Measurements from ENCODE around the gene COL6A5.

Gene COL6A5

DNA sequence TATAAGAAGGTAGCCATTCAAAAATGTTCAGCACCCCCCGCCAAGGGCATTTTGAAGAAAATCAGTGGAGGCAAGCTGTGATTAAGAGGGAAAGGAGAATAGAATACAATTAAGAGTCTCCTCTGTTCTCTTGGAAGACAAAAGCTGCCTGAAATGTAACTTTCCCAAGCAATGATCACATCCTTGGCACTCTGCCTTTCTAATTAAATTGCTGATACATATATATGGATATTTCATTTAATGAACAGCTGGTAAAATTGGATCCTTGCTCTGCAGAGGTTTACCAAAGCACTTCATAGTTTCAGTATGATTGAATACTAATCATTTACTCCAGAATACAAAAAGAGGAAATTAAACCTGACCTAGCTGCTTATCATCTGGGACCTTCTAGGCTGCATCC is 182.0 kb downstream of the COL6A5 start:
- H3K4me3 ChIP-seq (ENCODE audit: insufficient read depth, low read depth, low read length): no peak overlapping the region
- 79 to 83% methylated on average over 1 of the region's 1 CpG for WGBS, 2 experiments
- no peaks in the 10 kb centered on the region for H3K36me3 ChIP-seq (ENCODE audit: control insufficient read depth, insufficient read depth, low read length)
- no peaks in the 10 kb centered on the region for H3K9me3 ChIP-seq (ENCODE audit: control insufficient read depth, low read length)
- no peaks in the 10 kb centered on the region for H3K27me3 ChIP-seq (ENCODE audit: control insufficient read depth, insufficient read depth, low read length, poor library complexity, severe bottlenecking)
- no peaks in the 10 kb centered on the region for H3K4me1 ChIP-seq (ENCODE audit: control insufficient read depth, insufficient read depth, low read length)
- no peak overlapping the region for H3K27ac ChIP-seq (ENCODE audit: insufficient read depth, low read depth, low read length, poor library complexity, severe bottlenecking)

DNA sequence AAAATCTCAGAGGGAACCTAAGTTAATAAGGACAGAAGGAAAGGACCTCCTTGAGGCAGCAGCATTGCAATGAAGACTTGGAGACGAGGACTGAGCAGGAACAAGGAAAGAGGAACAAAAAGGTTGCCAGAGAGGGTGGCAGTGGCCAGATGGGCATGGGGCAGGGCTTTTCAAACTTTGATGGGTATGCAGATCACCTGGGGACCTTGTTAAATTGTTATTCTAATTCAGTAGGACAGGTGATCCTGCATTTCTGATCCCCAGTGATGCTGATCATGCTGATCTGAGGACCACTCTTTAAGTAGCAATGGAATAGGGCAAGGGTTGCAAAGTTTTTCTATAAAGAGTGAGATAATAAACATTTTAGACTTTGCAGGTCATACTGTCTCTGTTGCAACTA is 182.6 kb downstream of the COL6A5 start:
- H3K4me1 ChIP-seq (ENCODE audit: control insufficient read depth, insufficient read depth, low read length): no peaks in the 10 kb centered on the region
- no peaks in the 10 kb centered on the region for H3K36me3 ChIP-seq (ENCODE audit: control insufficient read depth, insufficient read depth, low read length)
- WGBS, 2 experiments: 85 to 90% methylated on average over 1 of the region's 1 CpG
- H3K4me3 ChIP-seq (ENCODE audit: insufficient read depth, low read depth, low read length): no peak overlapping the region
- no peak overlapping the region for H3K27ac ChIP-seq (ENCODE audit: insufficient read depth, low read depth, low read length, poor library complexity, severe bottlenecking)
- no peaks in the 10 kb centered on the region for H3K9me3 ChIP-seq (ENCODE audit: control insufficient read depth, low read length)
- H3K27me3 ChIP-seq (ENCODE audit: control insufficient read depth, insufficient read depth, low read length, poor library complexity, severe bottlenecking): no peaks in the 10 kb centered on the region

DNA sequence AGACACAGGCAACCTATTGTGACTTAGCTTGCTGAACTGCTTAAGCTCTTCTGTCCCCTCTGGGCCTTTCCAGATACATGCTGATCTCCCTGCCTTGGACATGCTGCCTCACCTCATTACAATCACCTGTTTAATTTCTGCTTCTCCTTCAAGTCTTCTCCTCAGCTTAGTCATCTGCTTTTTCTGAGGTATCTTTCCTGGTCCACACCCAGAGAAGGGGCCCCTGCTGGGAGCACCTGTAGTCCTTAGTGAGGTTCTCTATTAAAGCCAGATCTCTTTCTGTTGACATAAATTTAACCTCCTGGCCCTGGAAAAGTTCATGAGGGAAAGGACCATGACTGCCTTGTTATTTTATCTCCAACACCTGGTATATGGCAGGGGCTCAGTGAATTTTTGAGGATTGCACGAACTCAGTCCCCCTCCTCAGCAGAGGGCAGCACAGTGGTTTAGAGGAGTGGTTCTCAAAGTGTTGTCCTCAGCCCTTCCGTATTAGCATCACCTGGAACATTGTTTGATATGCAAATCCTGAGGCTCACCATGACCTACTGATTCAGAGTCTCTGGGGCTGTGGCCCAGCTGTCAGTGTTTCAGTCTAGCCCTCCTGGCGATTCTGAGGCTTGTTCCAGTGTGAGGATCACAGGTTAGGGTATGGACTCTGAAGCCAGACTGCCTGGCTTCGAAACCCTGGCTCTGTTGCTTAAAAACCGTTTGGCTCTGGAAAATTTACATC is 184.2 kb downstream of the COL6A5 start:
- Histone ChIP-seq H3K4me3 (ENCODE audit: insufficient read depth, low read depth, low read length) (no peak overlapping the region), H3K27me3 (ENCODE audit: control insufficient read depth, insufficient read depth, low read length, poor library complexity, severe bottlenecking) (no peaks in the 10 kb centered on the region), H3K4me1 (ENCODE audit: control insufficient read depth, insufficient read depth, low read length) (no peaks in the 10 kb centered on the region), H3K9me3 (ENCODE audit: control insufficient read depth, low read length) (no peaks in the 10 kb centered on the region), H3K36me3 (ENCODE audit: control insufficient read depth, insufficient read depth, low read length) (no peaks in the 10 kb centered on the region), H3K27ac (ENCODE audit: insufficient read depth, low read depth, low read length, poor library complexity, severe bottlenecking) (no peak overlapping the region)
- 47 to 54% methylated on average over 5 of the region's 5 CpGs for WGBS, 2 experiments

DNA sequence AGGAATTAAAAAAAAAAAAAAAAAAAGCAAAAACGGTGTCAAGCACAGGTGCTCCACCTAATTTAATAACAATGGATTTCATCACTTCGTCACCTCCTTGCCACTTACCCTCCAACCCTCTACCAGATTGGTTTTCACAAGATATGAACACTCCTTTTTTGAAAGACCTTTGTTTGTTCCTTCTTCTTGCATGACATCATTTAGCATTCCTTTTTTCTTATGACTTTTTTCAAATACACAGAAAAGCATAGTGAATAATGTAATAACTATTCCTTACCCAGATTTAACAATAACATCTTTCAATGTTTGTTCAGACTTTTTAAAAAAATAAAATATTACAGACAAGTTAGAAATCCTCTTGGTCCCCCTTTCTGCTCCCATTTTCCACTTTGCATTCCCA is 187.8 kb downstream of the COL6A5 start:
- Histone ChIP-seq H3K36me3 (ENCODE audit: control insufficient read depth, insufficient read depth, low read length) (no peaks in the 10 kb centered on the region), H3K27me3 (ENCODE audit: control insufficient read depth, insufficient read depth, low read length, poor library complexity, severe bottlenecking) (no peaks in the 10 kb centered on the region), H3K27ac (ENCODE audit: insufficient read depth, low read depth, low read length, poor library complexity, severe bottlenecking) (no peak overlapping the region), H3K4me1 (ENCODE audit: control insufficient read depth, insufficient read depth, low read length) (no peaks in the 10 kb centered on the region), H3K4me3 (ENCODE audit: insufficient read depth, low read depth, low read length) (no peak overlapping the region), H3K9me3 (ENCODE audit: control insufficient read depth, low read length) (no peaks in the 10 kb centered on the region)
- 76 to 78% methylated on average over 2 of the region's 2 CpGs for WGBS, 2 experiments

All from ectodermal cell (in vitro differentiated cells).